Neuron (in vitro differentiated cells): Measurements from ENCODE around the gene TRIO.

Source experiments
- H2AFZ ChIP-seq: one replicate; pipeline ENCODE4 v1.6.1; 2013; ENCODE audit warnings: low read depth, mild to moderate bottlenecking, inconsistent platforms, low read length, moderate library complexity
- H3K27me3 ChIP-seq: one replicate; pipeline ENCODE4 v1.6.1; 2013; ENCODE audit warnings: low read length; ENCODE audit not compliant: insufficient read depth
- H3K36me3 ChIP-seq: one replicate; pipeline ENCODE4 v1.6.1; 2013; ENCODE audit warnings: low read length; ENCODE audit not compliant: insufficient read depth
- H3K4me1 ChIP-seq: one replicate; pipeline ENCODE4 v1.6.1; 2013; ENCODE audit warnings: low read length; ENCODE audit not compliant: insufficient read depth
- H3K4me3 ChIP-seq: 2 replicates; pipeline ENCODE4 v1.5.1; 2013; ENCODE audit warnings: mild to moderate bottlenecking, low read length, moderate library complexity
- H3K9me3 ChIP-seq: one replicate; pipeline ENCODE4 v1.6.1; 2013; ENCODE audit warnings: low read length

The TRIO gene

GRCh38 chr5:14181299-14181968, 38.3 kb downstream of the TRIO start:
- Histone ChIP-seq H2AFZ (no peak overlapping the region), H3K27me3 (no peaks in the 10 kb centered on the region), H3K4me1 (peaks cover 20% of the 10 kb centered on the region), H3K9me3 (no peaks in the 10 kb centered on the region), H3K36me3 (no peaks in the 10 kb centered on the region), H3K4me3 (no peak overlapping the region)

GRCh38 chr5:14182761-14183160, 39.6 kb downstream of the TRIO start:
- Histone ChIP-seq H3K4me3 (no peak overlapping the region), H2AFZ (no peak overlapping the region), H3K27me3 (no peaks in the 10 kb centered on the region), H3K36me3 (no peaks in the 10 kb centered on the region), H3K9me3 (no peaks in the 10 kb centered on the region), H3K4me1 (peaks cover 19% of the 10 kb centered on the region)

- H3K4me1 ChIP-seq, result peaks cover 13% of the 10 kb centered on the region
- H3K4me3 ChIP-seq, result no peak overlapping the region
- H3K36me3 ChIP-seq, result no peaks in the 10 kb centered on the region
- H2AFZ ChIP-seq, result no peak overlapping the region
- no peaks in the 10 kb centered on the region for H3K27me3 ChIP-seq
- H3K9me3 ChIP-seq, result no peaks in the 10 kb centered on the region
These were observed 40.2 kb downstream of the TRIO start for GRCh38 chr5:14183187-14183939.

- no peaks in the 10 kb centered on the region for H3K36me3 ChIP-seq
- no peak overlapping the region for H3K4me3 ChIP-seq
- peaks cover 7% of the 10 kb centered on the region for H3K4me1 ChIP-seq
These were observed 40.9 kb downstream of the TRIO start for GRCh38 chr5:14184082-14184481.

GRCh38 chr5:14184725-14185124, 41.6 kb downstream of the TRIO start:
- no peaks in the 10 kb centered on the region for H3K9me3 ChIP-seq
- no peak overlapping the region for H3K4me3 ChIP-seq
- no peak overlapping the region for H2AFZ ChIP-seq
- no peaks in the 10 kb centered on the region for H3K36me3 ChIP-seq
- no peaks in the 10 kb centered on the region for H3K27me3 ChIP-seq
- H3K4me1 ChIP-seq, result peaks cover 7% of the 10 kb centered on the region

More at GRCh38 chr5:14184082-14184481, 40.9 kb downstream of the TRIO start:
- Histone ChIP-seq H2AFZ (no peak overlapping the region), H3K9me3 (no peaks in the 10 kb centered on the region), H3K27me3 (no peaks in the 10 kb centered on the region)

- Histone ChIP-seq H3K9me3 (no peaks in the 10 kb centered on the region), H2AFZ (no peak overlapping the region), H3K27me3 (no peaks in the 10 kb centered on the region), H3K4me3 (no peak overlapping the region), H3K4me1 (peaks cover 13% of the 10 kb centered on the region), H3K36me3 (no peaks in the 10 kb centered on the region)
These were observed 42.4 kb downstream of the TRIO start for GRCh38 chr5:14185326-14186058.

GRCh38 chr5:14186059-14186830, 43.1 kb downstream of the TRIO start:
- Histone ChIP-seq H3K4me1 (peaks cover 13% of the 10 kb centered on the region), H3K9me3 (no peaks in the 10 kb centered on the region), H3K27me3 (no peaks in the 10 kb centered on the region), H3K4me3 (no peak overlapping the region), H3K36me3 (no peaks in the 10 kb centered on the region), H2AFZ (no peak overlapping the region)

- Histone ChIP-seq H3K4me1 (peaks cover 13% of the 10 kb centered on the region), H3K9me3 (no peaks in the 10 kb centered on the region), H2AFZ (no peak overlapping the region), H3K4me3 (no peak overlapping the region), H3K27me3 (no peaks in the 10 kb centered on the region), H3K36me3 (no peaks in the 10 kb centered on the region)
These were observed 44.0 kb downstream of the TRIO start for GRCh38 chr5:14187157-14187556.

GRCh38 chr5:14187660-14188059, 44.5 kb downstream of the TRIO start:
- no peaks in the 10 kb centered on the region for H3K36me3 ChIP-seq
- H2AFZ ChIP-seq, result no peak overlapping the region
- no peaks in the 10 kb centered on the region for H3K9me3 ChIP-seq
- no peaks in the 10 kb centered on the region for H3K27me3 ChIP-seq
- peaks cover 13% of the 10 kb centered on the region for H3K4me1 ChIP-seq
- H3K4me3 ChIP-seq, result no peak overlapping the region

GRCh38 chr5:14188778-14189177, 45.6 kb downstream of the TRIO start:
- no peaks in the 10 kb centered on the region for H3K27me3 ChIP-seq
- no peaks in the 10 kb centered on the region for H3K36me3 ChIP-seq
- peaks cover 10% of the 10 kb centered on the region for H3K4me1 ChIP-seq
- no peaks in the 10 kb centered on the region for H3K9me3 ChIP-seq
- H2AFZ ChIP-seq, result no peak overlapping the region
- no peak overlapping the region for H3K4me3 ChIP-seq

GRCh38 chr5:14189680-14190079, 46.5 kb downstream of the TRIO start:
- H3K27me3 ChIP-seq, result no peaks in the 10 kb centered on the region
- peaks cover 6% of the 10 kb centered on the region for H3K4me1 ChIP-seq
- H3K36me3 ChIP-seq, result no peaks in the 10 kb centered on the region
- H3K4me3 ChIP-seq, result no peak overlapping the region
- no peak overlapping the region for H2AFZ ChIP-seq
- no peaks in the 10 kb centered on the region for H3K9me3 ChIP-seq

- Histone ChIP-seq H3K4me1 (peaks cover 6% of the 10 kb centered on the region), H3K9me3 (no peaks in the 10 kb centered on the region), H3K4me3 (peak overlapping the region; percentile 27), H3K27me3 (no peaks in the 10 kb centered on the region), H3K36me3 (no peaks in the 10 kb centered on the region), H2AFZ (no peak overlapping the region)
These were observed 47.3 kb downstream of the TRIO start for GRCh38 chr5:14190194-14191164.
